ENCODE measurements around the gene NOTCH1. TPM values are rescaled to one million over a fixed set of nuclear protein-coding genes. Genes with fewer than 3 reads are reported as not detected.

Gene NOTCH1
- total and polyA plus RNA-seq, 2 of the 13 experiments (the other 11 are each of a cell fraction or from before 2014, with no cell fraction given) = 0.09 to 0.35 TPM

DNA sequence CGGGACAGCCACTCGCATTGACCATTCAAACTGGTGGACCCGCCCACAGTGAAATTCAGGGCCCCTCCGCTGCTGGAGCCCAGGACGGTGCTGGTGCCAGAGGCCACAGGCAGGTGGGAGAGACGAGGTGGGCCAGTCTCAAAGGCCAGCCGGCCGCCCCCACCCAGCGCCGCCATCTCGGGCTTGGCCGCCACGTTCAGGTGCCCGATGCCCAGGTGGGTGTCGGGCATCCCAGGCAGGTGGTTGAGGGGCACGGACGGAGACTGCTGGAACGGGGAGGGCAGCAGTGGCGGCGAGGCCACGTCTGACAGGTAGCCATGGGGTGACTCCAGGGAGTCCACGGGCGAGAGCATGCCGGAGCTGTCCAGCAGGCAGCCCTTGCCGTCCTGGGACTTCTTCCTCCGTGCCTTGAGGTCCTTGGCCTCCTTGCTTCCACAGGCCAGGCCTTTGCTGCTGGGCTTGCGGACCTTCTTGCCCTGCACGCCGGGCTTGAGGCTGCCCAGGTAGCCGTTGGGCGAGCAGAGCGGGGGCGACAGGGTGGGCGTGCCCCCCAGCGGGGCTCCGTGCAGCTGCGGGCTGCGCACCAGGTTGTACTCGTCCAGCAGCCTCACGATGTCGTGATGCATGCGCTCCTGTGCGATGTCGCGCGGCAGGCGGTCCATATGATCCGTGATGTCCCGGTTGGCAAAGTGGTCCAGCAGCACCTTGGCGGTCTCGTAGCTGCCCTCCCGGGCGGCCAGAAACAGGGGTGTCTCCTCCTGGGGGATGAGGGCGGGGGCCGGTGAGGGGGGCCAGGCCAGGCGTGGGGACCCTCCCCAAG, 48.8 kb downstream of the NOTCH1 start:
- FAIRE-seq (no peak), DNase-seq (ENCODE audit: low spot score) (no peak), ATAC-seq (no peak)
- no peak overlapping the region for H3K4me2 ChIP-seq (ENCODE audit: low read depth, low read length)
- TF ChIP-seq, protein P1, sequence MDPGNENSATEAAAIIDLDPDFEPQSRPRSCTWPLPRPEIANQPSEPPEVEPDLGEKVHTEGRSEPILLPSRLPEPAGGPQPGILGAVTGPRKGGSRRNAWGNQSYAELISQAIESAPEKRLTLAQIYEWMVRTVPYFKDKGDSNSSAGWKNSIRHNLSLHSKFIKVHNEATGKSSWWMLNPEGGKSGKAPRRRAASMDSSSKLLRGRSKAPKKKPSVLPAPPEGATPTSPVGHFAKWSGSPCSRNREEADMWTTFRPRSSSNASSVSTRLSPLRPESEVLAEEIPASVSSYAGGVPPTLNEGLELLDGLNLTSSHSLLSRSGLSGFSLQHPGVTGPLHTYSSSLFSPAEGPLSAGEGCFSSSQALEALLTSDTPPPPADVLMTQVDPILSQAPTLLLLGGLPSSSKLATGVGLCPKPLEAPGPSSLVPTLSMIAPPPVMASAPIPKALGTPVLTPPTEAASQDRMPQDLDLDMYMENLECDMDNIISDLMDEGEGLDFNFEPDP (CRISPR knock-in tag; conservative IDR thresholded peaks at IDR 0.05) = no peak
- 0 out of 2 replicates have a peak, but pooled peaks have one; percentile 23 for TF ChIP-seq HNRNPL (IDR thresholded peaks at IDR 0.05; ENCODE audit: low read depth, low read length)
- TF ChIP-seq, protein P2, sequence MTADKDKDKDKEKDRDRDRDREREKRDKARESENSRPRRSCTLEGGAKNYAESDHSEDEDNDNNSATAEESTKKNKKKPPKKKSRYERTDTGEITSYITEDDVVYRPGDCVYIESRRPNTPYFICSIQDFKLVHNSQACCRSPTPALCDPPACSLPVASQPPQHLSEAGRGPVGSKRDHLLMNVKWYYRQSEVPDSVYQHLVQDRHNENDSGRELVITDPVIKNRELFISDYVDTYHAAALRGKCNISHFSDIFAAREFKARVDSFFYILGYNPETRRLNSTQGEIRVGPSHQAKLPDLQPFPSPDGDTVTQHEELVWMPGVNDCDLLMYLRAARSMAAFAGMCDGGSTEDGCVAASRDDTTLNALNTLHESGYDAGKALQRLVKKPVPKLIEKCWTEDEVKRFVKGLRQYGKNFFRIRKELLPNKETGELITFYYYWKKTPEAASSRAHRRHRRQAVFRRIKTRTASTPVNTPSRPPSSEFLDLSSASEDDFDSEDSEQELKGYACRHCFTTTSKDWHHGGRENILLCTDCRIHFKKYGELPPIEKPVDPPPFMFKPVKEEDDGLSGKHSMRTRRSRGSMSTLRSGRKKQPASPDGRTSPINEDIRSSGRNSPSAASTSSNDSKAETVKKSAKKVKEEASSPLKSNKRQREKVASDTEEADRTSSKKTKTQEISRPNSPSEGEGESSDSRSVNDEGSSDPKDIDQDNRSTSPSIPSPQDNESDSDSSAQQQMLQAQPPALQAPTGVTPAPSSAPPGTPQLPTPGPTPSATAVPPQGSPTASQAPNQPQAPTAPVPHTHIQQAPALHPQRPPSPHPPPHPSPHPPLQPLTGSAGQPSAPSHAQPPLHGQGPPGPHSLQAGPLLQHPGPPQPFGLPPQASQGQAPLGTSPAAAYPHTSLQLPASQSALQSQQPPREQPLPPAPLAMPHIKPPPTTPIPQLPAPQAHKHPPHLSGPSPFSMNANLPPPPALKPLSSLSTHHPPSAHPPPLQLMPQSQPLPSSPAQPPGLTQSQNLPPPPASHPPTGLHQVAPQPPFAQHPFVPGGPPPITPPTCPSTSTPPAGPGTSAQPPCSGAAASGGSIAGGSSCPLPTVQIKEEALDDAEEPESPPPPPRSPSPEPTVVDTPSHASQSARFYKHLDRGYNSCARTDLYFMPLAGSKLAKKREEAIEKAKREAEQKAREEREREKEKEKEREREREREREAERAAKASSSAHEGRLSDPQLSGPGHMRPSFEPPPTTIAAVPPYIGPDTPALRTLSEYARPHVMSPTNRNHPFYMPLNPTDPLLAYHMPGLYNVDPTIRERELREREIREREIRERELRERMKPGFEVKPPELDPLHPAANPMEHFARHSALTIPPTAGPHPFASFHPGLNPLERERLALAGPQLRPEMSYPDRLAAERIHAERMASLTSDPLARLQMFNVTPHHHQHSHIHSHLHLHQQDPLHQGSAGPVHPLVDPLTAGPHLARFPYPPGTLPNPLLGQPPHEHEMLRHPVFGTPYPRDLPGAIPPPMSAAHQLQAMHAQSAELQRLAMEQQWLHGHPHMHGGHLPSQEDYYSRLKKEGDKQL (CRISPR knock-in tag; IDR thresholded peaks at IDR 0.05; ENCODE audit: low read depth) = no peak
- TF ChIP-seq, protein P3, sequence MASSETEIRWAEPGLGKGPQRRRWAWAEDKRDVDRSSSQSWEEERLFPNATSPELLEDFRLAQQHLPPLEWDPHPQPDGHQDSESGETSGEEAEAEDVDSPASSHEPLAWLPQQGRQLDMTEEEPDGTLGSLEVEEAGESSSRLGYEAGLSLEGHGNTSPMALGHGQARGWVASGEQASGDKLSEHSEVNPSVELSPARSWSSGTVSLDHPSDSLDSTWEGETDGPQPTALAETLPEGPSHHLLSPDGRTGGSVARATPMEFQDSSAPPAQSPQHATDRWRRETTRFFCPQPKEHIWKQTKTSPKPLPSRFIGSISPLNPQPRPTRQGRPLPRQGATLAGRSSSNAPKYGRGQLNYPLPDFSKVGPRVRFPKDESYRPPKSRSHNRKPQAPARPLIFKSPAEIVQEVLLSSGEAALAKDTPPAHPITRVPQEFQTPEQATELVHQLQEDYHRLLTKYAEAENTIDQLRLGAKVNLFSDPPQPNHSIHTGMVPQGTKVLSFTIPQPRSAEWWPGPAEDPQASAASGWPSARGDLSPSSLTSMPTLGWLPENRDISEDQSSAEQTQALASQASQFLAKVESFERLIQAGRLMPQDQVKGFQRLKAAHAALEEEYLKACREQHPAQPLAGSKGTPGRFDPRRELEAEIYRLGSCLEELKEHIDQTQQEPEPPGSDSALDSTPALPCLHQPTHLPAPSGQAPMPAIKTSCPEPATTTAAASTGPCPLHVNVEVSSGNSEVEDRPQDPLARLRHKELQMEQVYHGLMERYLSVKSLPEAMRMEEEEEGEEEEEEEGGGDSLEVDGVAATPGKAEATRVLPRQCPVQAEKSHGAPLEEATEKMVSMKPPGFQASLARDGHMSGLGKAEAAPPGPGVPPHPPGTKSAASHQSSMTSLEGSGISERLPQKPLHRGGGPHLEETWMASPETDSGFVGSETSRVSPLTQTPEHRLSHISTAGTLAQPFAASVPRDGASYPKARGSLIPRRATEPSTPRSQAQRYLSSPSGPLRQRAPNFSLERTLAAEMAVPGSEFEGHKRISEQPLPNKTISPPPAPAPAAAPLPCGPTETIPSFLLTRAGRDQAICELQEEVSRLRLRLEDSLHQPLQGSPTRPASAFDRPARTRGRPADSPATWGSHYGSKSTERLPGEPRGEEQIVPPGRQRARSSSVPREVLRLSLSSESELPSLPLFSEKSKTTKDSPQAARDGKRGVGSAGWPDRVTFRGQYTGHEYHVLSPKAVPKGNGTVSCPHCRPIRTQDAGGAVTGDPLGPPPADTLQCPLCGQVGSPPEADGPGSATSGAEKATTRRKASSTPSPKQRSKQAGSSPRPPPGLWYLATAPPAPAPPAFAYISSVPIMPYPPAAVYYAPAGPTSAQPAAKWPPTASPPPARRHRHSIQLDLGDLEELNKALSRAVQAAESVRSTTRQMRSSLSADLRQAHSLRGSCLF (CRISPR knock-in tag; IDR thresholded peaks at IDR 0.05; ENCODE audit: borderline replicate concordance) = no peak
- TF ChIP-seq, protein P4, sequence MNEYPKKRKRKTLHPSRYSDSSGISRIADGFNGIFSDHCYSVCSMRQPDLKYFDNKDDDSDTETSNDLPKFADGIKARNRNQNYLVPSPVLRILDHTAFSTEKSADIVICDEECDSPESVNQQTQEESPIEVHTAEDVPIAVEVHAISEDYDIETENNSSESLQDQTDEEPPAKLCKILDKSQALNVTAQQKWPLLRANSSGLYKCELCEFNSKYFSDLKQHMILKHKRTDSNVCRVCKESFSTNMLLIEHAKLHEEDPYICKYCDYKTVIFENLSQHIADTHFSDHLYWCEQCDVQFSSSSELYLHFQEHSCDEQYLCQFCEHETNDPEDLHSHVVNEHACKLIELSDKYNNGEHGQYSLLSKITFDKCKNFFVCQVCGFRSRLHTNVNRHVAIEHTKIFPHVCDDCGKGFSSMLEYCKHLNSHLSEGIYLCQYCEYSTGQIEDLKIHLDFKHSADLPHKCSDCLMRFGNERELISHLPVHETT (CRISPR knock-in tag; conservative IDR thresholded peaks at IDR 0.05) = no peak
- TF ChIP-seq HNRNPH1 (optimal IDR thresholded peaks at IDR 0.05; ENCODE audit: low read depth, low read length) = no peak
- TF ChIP-seq, protein P5, sequence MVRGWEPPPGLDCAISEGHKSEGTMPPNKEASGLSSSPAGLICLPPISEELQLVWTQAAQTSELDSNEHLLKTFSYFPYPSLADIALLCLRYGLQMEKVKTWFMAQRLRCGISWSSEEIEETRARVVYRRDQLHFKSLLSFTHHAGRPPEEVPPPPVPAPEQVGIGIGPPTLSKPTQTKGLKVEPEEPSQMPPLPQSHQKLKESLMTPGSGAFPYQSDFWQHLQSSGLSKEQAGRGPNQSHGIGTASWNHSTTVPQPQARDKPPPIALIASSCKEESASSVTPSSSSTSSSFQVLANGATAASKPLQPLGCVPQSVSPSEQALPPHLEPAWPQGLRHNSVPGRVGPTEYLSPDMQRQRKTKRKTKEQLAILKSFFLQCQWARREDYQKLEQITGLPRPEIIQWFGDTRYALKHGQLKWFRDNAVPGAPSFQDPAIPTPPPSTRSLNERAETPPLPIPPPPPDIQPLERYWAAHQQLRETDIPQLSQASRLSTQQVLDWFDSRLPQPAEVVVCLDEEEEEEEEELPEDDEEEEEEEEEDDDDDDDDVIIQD (CRISPR knock-in tag; IDR thresholded peaks at IDR 0.05; ENCODE audit: low read depth) = no peak
- no TSS peak for BruUV-seq (replicated peaks)
- H3K9ac ChIP-seq (ENCODE audit: insufficient read depth, low read depth, low read length) = no peak overlapping the region
- intact Hi-C loops (cut with micrococcal nuclease; ENCODE audit: unreplicated experiment) = no loop called here
- no peak overlapping the region for H3K4me3 ChIP-seq (replicated peaks in 1 of 3; ENCODE audit: insufficient read depth in 1 of 3, low read depth in 2 of 3, low read length in 3 of 3)
- ChIA-PET CTCF (ENCODE audit: low intra/inter-chr PET ratio, low total read pairs) (no interaction called here), POLR2A (no interaction called here)
- H3K27me3 ChIP-seq (ENCODE audit: control insufficient read depth in 1 of 2, insufficient read depth in 2 of 2, low read length in 2 of 2) = peaks cover 4 to 14% of the 10 kb centered on the region in 2 experiments; a peak in 3 of 5 replicates
- no peaks in the 10 kb centered on the region for H3K9me3 ChIP-seq (ENCODE audit: low read length)
- no peaks in the 10 kb centered on the region for H3K79me2 ChIP-seq (ENCODE audit: insufficient read depth, low read length)
- H2AFZ ChIP-seq (ENCODE audit: low read length) = no peak overlapping the region
- no peak overlapping the region for H3K27ac ChIP-seq (ENCODE audit: extremely low read length, insufficient read depth, low read length)
- H3K36me3 ChIP-seq (replicated peaks in 1 of 2; ENCODE audit: control insufficient read depth in 1 of 2, insufficient read depth in 2 of 2, low read length in 2 of 2) = no peaks in the 10 kb centered on the region
- peaks cover 2% of the 10 kb centered on the region; the same call in 1 of the 2 replicates for H4K20me1 ChIP-seq (ENCODE audit: insufficient read depth, low read length)
- H3K4me1 ChIP-seq (ENCODE audit: insufficient read depth, low read length) = no peaks in the 10 kb centered on the region
- WGBS (ENCODE audit: low lambda C conversion rate) = 85% methylated on average over 15 of the region's 56 CpGs
- in situ Hi-C loops (cut with HindIII; ENCODE audit: extremely low pct_ligation_motif_present, low pct_unique_long_range_greater_than_20kb) = no loop called here
